HCT116 (cell line): ENCODE measurements around the gene MTM1. TPM values are rescaled to one million over a fixed set of nuclear protein-coding genes. Genes with fewer than 3 reads are reported as not detected.

Source experiments
- ATAC-seq: fragments of 200-7000 bp; cut with Tn5 transposase; 2 replicates; pipeline ENCODE4 v1.9.1; 2020; ENCODE audit warnings: mild to moderate bottlenecking, moderate library complexity
- BruUV-seq: library from RNA; stranded (reverse); fragments of 400-500 nt; replicated peaks from 2 replicates; lab custom pipeline; 2021; lab: Mats Ljungman, UMichigan
- CTCF ChIA-PET: fragments of 300-600 bp; sonication (Branson Sonifier 250); formaldehyde crosslinking; loops from one replicate; lab custom pipeline; 2021; ENCODE audit warnings: antibody characterized with exemption; lab: Charles Lee
- POLR2A ChIA-PET: fragments of 300-600, 350-600 bp; sonication (Branson Sonifier 250); formaldehyde crosslinking; loops from one replicate; lab custom pipeline; 2021; ENCODE audit warnings: antibody characterized with exemption; lab: Charles Lee
- RAD21 ChIA-PET, 2 experiments: fragments of 300-600 bp; sonication (Branson Sonifier 250); formaldehyde crosslinking; loops; one replicate each; lab custom pipeline; 2023; ENCODE audit warnings: low total read pairs in 2 of 2; ENCODE audit not compliant: uncharacterized antibody in 2 of 2, unreplicated experiment in 2 of 2, low non-redundant PET in 1 of 2; lab: Charles Lee
- DNase-seq: peaks from one replicate; pipeline ENCODE4 v3.0.0-alpha.2; 2010; ENCODE audit warnings: low read depth, low spot score
- H2AFZ ChIP-seq: fragments of 200-600 bp; shearing (Covaris generic), sonication (generic); 2 replicates; pipeline ENCODE4 v1.6.1; 2017; ENCODE audit warnings: low read depth, mixed run types, mixed read lengths, antibody characterized with exemption, low read length; ENCODE audit not compliant: poor library complexity, severe bottlenecking
- H3K27ac ChIP-seq: 2 replicates; pipeline ENCODE4 v1.5.1; 2012; ENCODE audit warnings: low read depth, low read length
- H3K27me3 ChIP-seq: fragments of 200-600 bp; sonication (generic); 2 replicates; pipeline ENCODE4 v1.6.1; 2016; ENCODE audit warnings: mixed run types, low read length, mixed read lengths; ENCODE audit not compliant: insufficient read depth
- H3K36me3 ChIP-seq, 2 experiments: fragments of 200-500 bp in 1 of 2; fragments of 200-600 bp in 1 of 2; sonication (Bioruptor generic) in 1 of 2; sonication (generic) in 1 of 2; 2 replicates each; pipeline versions ENCODE4 v1.5.1 to v1.6.1; 2014 to 2016; ENCODE audit warnings: low read length in 2 of 2, inconsistent platforms in 1 of 2, mixed read lengths in 1 of 2, mixed run types in 1 of 2; ENCODE audit not compliant: insufficient read depth in 2 of 2, control insufficient read depth in 1 of 2
- H3K4me1 ChIP-seq, 2 experiments: fragments of 200-600 bp in 1 of 2; sonication (generic) in 1 of 2; 2 replicates each; pipeline versions ENCODE4 v1.5.1 to v1.6.1; 2012 to 2017; ENCODE audit warnings: low read length in 2 of 2, inconsistent platforms in 1 of 2, mild to moderate bottlenecking in 1 of 2, mixed read lengths in 1 of 2, mixed run types in 1 of 2, moderate library complexity in 1 of 2; ENCODE audit not compliant: insufficient read depth in 2 of 2, control insufficient read depth in 1 of 2
- H3K4me2 ChIP-seq: fragments of 200-600 bp; sonication (generic); 2 replicates; pipeline ENCODE4 v1.6.1; 2017; ENCODE audit warnings: mixed run types, low read length, mixed read lengths
- H3K4me3 ChIP-seq, 2 experiments: fragments of 200-600 bp in 1 of 2; sonication (generic) in 1 of 2; replicated peaks in 1 of 2; 2 replicates each; pipeline ENCODE4 v1.5.1; 2011 to 2016; ENCODE audit warnings: low read length in 2 of 2, control low read depth in 1 of 2, low read depth in 1 of 2, mild to moderate bottlenecking in 1 of 2, mixed read lengths in 1 of 2, mixed run types in 1 of 2
- H3K79me2 ChIP-seq: fragments of 200-600 bp; sonication (generic); 2 replicates; pipeline ENCODE4 v1.6.1; 2017; ENCODE audit warnings: mild to moderate bottlenecking, mixed run types, low read length, moderate library complexity, mixed read lengths; ENCODE audit not compliant: insufficient read depth
- H3K9ac ChIP-seq: fragments of 200-600 bp; sonication (generic); 2 replicates; pipeline ENCODE4 v1.6.1; 2016; ENCODE audit warnings: low read length, mixed read lengths
- H3K9me2 ChIP-seq: fragments of 200-600 bp; sonication (generic), shearing (Covaris generic); 2 replicates; pipeline ENCODE4 v1.6.1; 2017; ENCODE audit warnings: mixed run types, mild to moderate bottlenecking, moderate library complexity; ENCODE audit not compliant: insufficient read depth
- H3K9me3 ChIP-seq, 2 experiments: fragments of 200-500 bp in 1 of 2; fragments of 200-600 bp in 1 of 2; sonication (Bioruptor generic) in 1 of 2; sonication (generic) in 1 of 2; 2 replicates each; pipeline ENCODE4 v1.6.1; 2014 to 2017; ENCODE audit warnings: low read length in 2 of 2, mixed read lengths in 2 of 2, inconsistent platforms in 1 of 2, low read depth in 1 of 2, mild to moderate bottlenecking in 1 of 2, mixed run types in 1 of 2, moderate library complexity in 1 of 2; ENCODE audit not compliant: control insufficient read depth in 1 of 2, insufficient read depth in 1 of 2
- H4K20me1 ChIP-seq: fragments of 200-600 bp; sonication (generic), shearing (Covaris generic); 2 replicates; pipeline ENCODE4 v1.6.1; 2017; ENCODE audit warnings: mixed run types, mild to moderate bottlenecking, moderate library complexity; ENCODE audit not compliant: insufficient read depth
- CEBPB ChIP-seq: IDR thresholded peaks from 2 replicates; pipeline ENCODE4 v1.6.1; 2012; ENCODE audit warnings: low read depth
- CTCF ChIP-seq, 3 experiments: fragments of 200-600 bp in 1 of 3; sonication (generic) in 1 of 3; IDR thresholded peaks in 2 of 3; conservative IDR thresholded peaks in 1 of 3; 2 replicates each; pipeline ENCODE4 v1.5.1; 2012 to 2017; ENCODE audit warnings: low read depth in 2 of 3, low read length in 2 of 3, antibody characterized with exemption in 1 of 3, borderline replicate concordance in 1 of 3, control low read depth in 1 of 3, mild to moderate bottlenecking in 1 of 3, mixed read lengths in 1 of 3, mixed run types in 1 of 3, moderate library complexity in 1 of 3; ENCODE audit not compliant: insufficient read depth in 1 of 3
- EGR1 ChIP-seq: IDR thresholded peaks from 2 replicates; pipeline ENCODE4 v1.6.1; 2012; ENCODE audit warnings: low read depth
- ELF1 ChIP-seq: IDR thresholded peaks from 2 replicates; pipeline ENCODE4 v1.6.1; 2012; ENCODE audit warnings: low read depth, borderline replicate concordance
- EZH2 ChIP-seq: fragments of 200-600 bp; sonication (generic); IDR thresholded peaks from 2 replicates; pipeline ENCODE4 v1.6.1; 2017; ENCODE audit warnings: antibody characterized with exemption, mixed run types
- FOSL1 ChIP-seq: IDR thresholded peaks from 2 replicates; pipeline ENCODE4 v1.6.1; 2012; ENCODE audit warnings: low read depth
- JUND ChIP-seq: IDR thresholded peaks from 2 replicates; pipeline ENCODE4 v1.6.1; 2012
- MAX ChIP-seq: IDR thresholded peaks from 2 replicates; pipeline ENCODE4 v1.6.1; 2012
- POLR2A ChIP-seq: IDR thresholded peaks from 2 replicates; pipeline ENCODE4 v1.7.0; 2011; ENCODE audit warnings: borderline replicate concordance; ENCODE audit not compliant: insufficient read depth, insufficient read length; ENCODE audit errors: extremely low read depth
- RAD21 ChIP-seq: IDR thresholded peaks from 2 replicates; pipeline ENCODE4 v1.6.1; 2012; ENCODE audit warnings: low read depth, mild to moderate bottlenecking
- REST ChIP-seq: IDR thresholded peaks from 2 replicates; pipeline ENCODE4 v1.6.1; 2012; ENCODE audit warnings: low read depth
- SIN3A ChIP-seq: IDR thresholded peaks from 2 replicates; pipeline ENCODE4 v1.6.1; 2012; ENCODE audit warnings: low read depth
- YY1 ChIP-seq: IDR thresholded peaks from 2 replicates; pipeline ENCODE4 v1.6.1; 2011; ENCODE audit warnings: low read length, low read depth, moderate library complexity, mild to moderate bottlenecking; ENCODE audit not compliant: insufficient replicate concordance; ENCODE audit errors: extremely low read depth
- ZNF274 ChIP-seq: fragments of 200-500 bp; sonication (Bioruptor generic); IDR thresholded peaks from 2 replicates; pipeline ENCODE4 v1.6.1; 2014; ENCODE audit warnings: mild to moderate bottlenecking, low read depth, low read length, inconsistent platforms
- intact Hi-C: fragments of 100-400 bp; cut with micrococcal nuclease; formaldehyde crosslinking; loops from 2 replicates; pipeline ENCODE4 v1.10.0; 2022
- total RNA-seq: library from RNA; stranded (reverse); gene quantifications from one replicate; pipeline ENCODE4 v1.2.1, GENCODE V29; 2021; ENCODE audit not compliant: unreplicated experiment

MTM1 gene
- total RNA-seq, 1 experiment from 2014 or later, result 6.5 TPM

- Histone ChIP-seq H2AFZ (no peak overlapping the region), H3K9me2 (no peaks in the 10 kb centered on the region), H3K27me3 (no peaks in the 10 kb centered on the region), H3K4me2 (no peak overlapping the region), H3K9ac (no peak overlapping the region), H3K79me2 (no peaks in the 10 kb centered on the region), H4K20me1 (no peaks in the 10 kb centered on the region), H3K27ac (no peak overlapping the region), H3K4me3 (no peak overlapping the region)
- ATAC-seq, result no peak
- POLR2A ChIA-PET, result no interaction called here
- RAD21 ChIA-PET, result no interaction called here
- CTCF ChIA-PET, result no interaction called here
- intact Hi-C loops, result no loop called here
- no peak for DNase-seq
- BruUV-seq, result no TSS peak
- TF ChIP-seq ZNF274 (no peak), FOSL1 (no peak), EZH2 (no peak), ELF1 (no peak), MAX (no peak), EGR1 (no peak)
- TF ChIP-seq, all 23 proteins: peak for 0
- Histone ChIP-seq H3K9me3 (no peaks in the 10 kb centered on the region), H3K36me3 (no peaks in the 10 kb centered on the region), H3K4me1 (no peaks in the 10 kb centered on the region)
These were observed 45.9 kb upstream of the MTM1 start for GRCh38 chrX:150522494-150522893.

GRCh38 chrX:150525061-150525919 is 43.1 kb upstream of the MTM1 start:
- H3K27me3 ChIP-seq, result no peaks in the 10 kb centered on the region
- no peak overlapping the region for H3K27ac ChIP-seq
- H3K79me2 ChIP-seq, result no peaks in the 10 kb centered on the region
- POLR2A ChIA-PET, result no interaction called here
- H3K9me2 ChIP-seq, result no peaks in the 10 kb centered on the region
- no peak for ATAC-seq
- no peak overlapping the region for H3K4me3 ChIP-seq
- no peak for DNase-seq
- intact Hi-C loops, result no loop called here
- H3K9ac ChIP-seq, result no peak overlapping the region
- H3K36me3 ChIP-seq, result no peaks in the 10 kb centered on the region
- BruUV-seq, result no TSS peak
- no peak overlapping the region for H3K4me2 ChIP-seq
- CTCF ChIA-PET, result no interaction called here
- no peaks in the 10 kb centered on the region for H4K20me1 ChIP-seq
- no peaks in the 10 kb centered on the region for H3K4me1 ChIP-seq
- no peak overlapping the region for H2AFZ ChIP-seq
- no peaks in the 10 kb centered on the region for H3K9me3 ChIP-seq
- RAD21 ChIA-PET, result no interaction called here
- TF ChIP-seq CTCF (IDR thresholded peaks at IDR 0.05 in 2 of 3, conservative IDR thresholded peaks at IDR 0.05 in 1 of 3; ENCODE audit: borderline replicate concordance in 1 of 3, insufficient read depth in 1 of 3, low read depth in 2 of 3, low read length in 2 of 3) (no peak), JUND (no peak), REST (no peak), SIN3A (no peak), FOSL1 (no peak), RAD21 (no peak), EGR1 (no peak), MAX (no peak), CEBPB (no peak), EZH2 (no peak), YY1 (no peak), POLR2A (no peak)
